RWPE1 (cell line): ENCODE results near the gene RRAS2.

Source experiments
- CTCF ChIA-PET: fragments of 350-600 bp; sonication (Branson Sonifier 250); formaldehyde crosslinking; extraction: SDS; loops from one replicate; lab custom pipeline; 2021; lab: Yijun Ruan, JAX
- POLR2A ChIA-PET: fragments of 400-600 bp; formaldehyde crosslinking; extraction: SDS; loops from one replicate; lab custom pipeline; 2020; ENCODE audit warnings: antibody characterized with exemption; ENCODE audit not compliant: low non-redundant PET; lab: Yijun Ruan, JAX
- DNase-seq: peaks from one replicate; pipeline ENCODE4 v3.0.0; 2012; ENCODE audit warnings: low spot score
- H3K27ac ChIP-seq: fragments of 450-650 bp; 2 replicates; pipeline ENCODE4 v1.5.1; 2017
- TF ChIP-seq, protein P1 (sequence below): fragments of 450-650 bp; conservative IDR thresholded peaks from 2 replicates; pipeline ENCODE4 v1.5.1; 2017; ENCODE audit warnings: low read depth, mild to moderate bottlenecking

RRAS2 gene

GRCh38 chr11:14364322-14364721 is 5.3 kb upstream of the RRAS2 start:
- TF ChIP-seq, protein P1, sequence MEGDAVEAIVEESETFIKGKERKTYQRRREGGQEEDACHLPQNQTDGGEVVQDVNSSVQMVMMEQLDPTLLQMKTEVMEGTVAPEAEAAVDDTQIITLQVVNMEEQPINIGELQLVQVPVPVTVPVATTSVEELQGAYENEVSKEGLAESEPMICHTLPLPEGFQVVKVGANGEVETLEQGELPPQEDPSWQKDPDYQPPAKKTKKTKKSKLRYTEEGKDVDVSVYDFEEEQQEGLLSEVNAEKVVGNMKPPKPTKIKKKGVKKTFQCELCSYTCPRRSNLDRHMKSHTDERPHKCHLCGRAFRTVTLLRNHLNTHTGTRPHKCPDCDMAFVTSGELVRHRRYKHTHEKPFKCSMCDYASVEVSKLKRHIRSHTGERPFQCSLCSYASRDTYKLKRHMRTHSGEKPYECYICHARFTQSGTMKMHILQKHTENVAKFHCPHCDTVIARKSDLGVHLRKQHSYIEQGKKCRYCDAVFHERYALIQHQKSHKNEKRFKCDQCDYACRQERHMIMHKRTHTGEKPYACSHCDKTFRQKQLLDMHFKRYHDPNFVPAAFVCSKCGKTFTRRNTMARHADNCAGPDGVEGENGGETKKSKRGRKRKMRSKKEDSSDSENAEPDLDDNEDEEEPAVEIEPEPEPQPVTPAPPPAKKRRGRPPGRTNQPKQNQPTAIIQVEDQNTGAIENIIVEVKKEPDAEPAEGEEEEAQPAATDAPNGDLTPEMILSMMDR, result no peak
- no peak for DNase-seq
- ChIA-PET POLR2A (no interaction called here), CTCF (interaction anchor here (0.5 to 1.3 kb wide), 2 partner anchors 47 to 91 kb away, joined by 3 to 7 read pairs; no protein-coding TSS in a partner anchor)
- H3K27ac ChIP-seq, result no peak overlapping the region

DNA sequence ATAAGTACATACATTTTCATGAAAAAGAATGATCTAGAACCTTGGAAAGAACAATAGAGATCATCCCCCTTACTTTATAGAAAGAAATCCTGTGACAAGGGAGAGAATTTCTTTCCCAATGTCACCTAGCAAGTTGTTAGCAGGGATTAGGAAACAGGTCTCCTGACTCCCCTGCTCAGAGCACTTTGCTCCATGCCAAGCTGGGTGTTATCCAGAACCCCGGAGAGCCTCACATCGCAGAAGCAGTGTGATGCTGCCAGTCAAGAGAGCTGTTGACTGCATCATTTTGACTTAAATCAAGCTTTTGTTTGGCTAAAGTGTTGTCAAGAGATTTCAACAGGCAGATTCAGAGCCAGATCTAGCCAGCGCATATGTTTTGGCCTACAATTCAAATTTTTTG is 3.6 kb upstream of the RRAS2 start:
- TF ChIP-seq, protein P1, result no peak
- ChIA-PET CTCF (interaction anchor here (0.6 kb wide), 1 partner anchor 887 kb away, joined by 4 read pairs; no protein-coding TSS in a partner anchor), POLR2A (no interaction called here)
- DNase-seq, result no peak
- H3K27ac ChIP-seq, result no peak overlapping the region

GRCh38 chr11:14361951-14362350 is 3.0 kb upstream of the RRAS2 start:
- no peak for DNase-seq
- POLR2A ChIA-PET, result no interaction called here
- H3K27ac ChIP-seq, result no peak overlapping the region
- CTCF ChIA-PET, result interaction anchor here (0.8 kb wide), 1 partner anchor 53 kb away, joined by 3 read pairs; no protein-coding TSS in a partner anchor
- TF ChIP-seq, protein P1, result no peak

GRCh38 chr11:14360976-14361375 is 2.0 kb upstream of the RRAS2 start:
- DNase-seq, result no peak
- ChIA-PET CTCF (no interaction called here), POLR2A (no interaction called here)
- TF ChIP-seq, protein P1, result no peak
- H3K27ac ChIP-seq, result no peak overlapping the region

GRCh38 chr11:14359501-14360031 is 583 bp upstream of the RRAS2 start:
- no peak for DNase-seq
- CTCF ChIA-PET, result interaction anchor here (0.6 kb wide), 1 partner anchor 59 kb away, joined by 3 read pairs; no protein-coding TSS in a partner anchor
- no peak overlapping the region for H3K27ac ChIP-seq
- TF ChIP-seq, protein P1, result no peak
- POLR2A ChIA-PET, result interaction anchor here (0.6 kb wide), 1 partner anchor 94 kb away, joined by 8 read pairs; no protein-coding TSS in a partner anchor

DNA sequence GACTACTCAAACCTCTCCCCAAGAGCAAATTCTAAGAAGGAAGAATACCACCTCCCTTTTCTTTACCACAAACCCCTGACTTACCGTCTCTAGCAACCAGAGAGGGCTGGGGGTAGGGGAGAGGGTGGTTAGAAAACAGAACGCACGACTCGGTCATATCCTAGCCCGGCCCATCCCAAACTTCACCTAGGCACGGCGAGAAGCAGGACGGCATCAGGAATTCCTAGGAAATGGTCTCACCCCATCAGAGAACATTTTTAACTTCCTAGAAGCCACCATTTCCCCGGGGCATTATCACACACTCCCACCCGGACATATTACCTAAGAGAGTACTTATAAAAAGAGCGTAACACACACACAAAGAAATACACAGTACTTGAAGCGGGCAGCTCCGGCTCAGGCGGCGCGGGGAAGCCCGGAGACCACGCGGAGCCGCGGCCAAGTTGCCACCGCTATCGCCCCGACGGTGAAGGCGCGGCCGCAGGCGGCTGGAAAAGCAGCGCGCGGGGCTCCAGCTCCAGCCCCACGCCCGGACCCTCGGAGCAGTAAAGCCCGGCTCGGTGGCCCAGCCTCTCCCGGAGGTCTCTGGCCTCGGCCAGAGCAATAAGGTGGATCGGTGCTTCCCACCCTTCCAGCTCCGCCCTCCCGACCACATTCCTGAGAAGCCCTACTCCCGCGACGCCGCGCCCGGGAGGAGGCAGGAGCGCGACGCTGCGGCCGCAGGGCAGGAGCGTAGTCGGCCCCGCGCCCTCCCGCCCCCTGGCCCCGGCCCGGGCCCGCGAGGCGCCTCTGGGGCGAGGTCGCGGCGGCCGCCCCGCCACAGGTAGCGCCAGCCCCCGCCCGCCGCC is 878 bp downstream of the RRAS2 start:
- DNase-seq, result peak; percentile 60
- TF ChIP-seq, protein P1, result no peak
- ChIA-PET CTCF (interaction anchor here (0.6 kb wide), 1 partner anchor 1020 kb away, joined by 6 read pairs; no protein-coding TSS in a partner anchor), POLR2A (interaction anchor here (0.5 kb wide), 1 partner anchor 64 kb away, joined by 4 read pairs; no protein-coding TSS in a partner anchor)
- peak overlapping the region; percentile 82 for H3K27ac ChIP-seq
